GM23338 (cell line): ENCODE data around the gene SIGLEC6. TPM values are rescaled to one million over a fixed set of nuclear protein-coding genes. Genes with fewer than 3 reads are reported as not detected.

Experiments
- ATAC-seq: fragments of 200-7000 bp; cut with Tn5 transposase; 3 replicates; pipeline ENCODE4 v1.9.1; 2020
- DNase-seq: peaks from one replicate; pipeline ENCODE4 v3.0.0-alpha.2; 2015; ENCODE audit warnings: low spot score
- H2AFZ ChIP-seq: fragments of 200-600 bp; sonication (generic); 2 replicates; pipeline ENCODE4 v1.8.0; 2016; ENCODE audit warnings: antibody characterized with exemption, mild to moderate bottlenecking, moderate library complexity
- H3F3A ChIP-seq: fragments of 200-600 bp; sonication (generic); replicated peaks from 2 replicates; pipeline ENCODE4 v1.8.0; 2017; ENCODE audit warnings: antibody characterized with exemption, mixed run types, low read depth
- H3K27ac ChIP-seq: fragments of 200-600 bp; sonication (generic); 2 replicates; pipeline ENCODE4 v1.6.1; 2016; ENCODE audit warnings: low read depth
- H3K27me3 ChIP-seq: fragments of 200-600 bp; sonication (generic); 2 replicates; pipeline ENCODE4 v1.8.0; 2016; ENCODE audit warnings: mild to moderate bottlenecking, mixed run types, moderate library complexity; ENCODE audit not compliant: insufficient read depth
- H3K36me3 ChIP-seq: fragments of 200-600 bp; sonication (generic); 2 replicates; pipeline ENCODE4 v1.8.0; 2016; ENCODE audit warnings: mild to moderate bottlenecking; ENCODE audit not compliant: insufficient read depth
- H3K4me1 ChIP-seq: fragments of 200-600 bp; sonication (generic); 2 replicates; pipeline ENCODE4 v1.8.0; 2016; ENCODE audit warnings: mild to moderate bottlenecking, moderate library complexity; ENCODE audit not compliant: insufficient read depth
- H3K4me2 ChIP-seq: fragments of 200-600 bp; sonication (generic); 2 replicates; pipeline ENCODE4 v1.7.1; 2017; ENCODE audit warnings: mixed run types
- H3K4me3 ChIP-seq: fragments of 200-600 bp; sonication (generic); 2 replicates; pipeline ENCODE4 v1.6.1; 2016; ENCODE audit warnings: mixed run types
- H3K79me2 ChIP-seq: fragments of 200-600 bp; sonication (generic); replicated peaks from 2 replicates; pipeline ENCODE4 v1.8.0; 2017; ENCODE audit warnings: mild to moderate bottlenecking; ENCODE audit not compliant: insufficient read depth
- H3K9me2 ChIP-seq: fragments of 200-600 bp; sonication (generic); 2 replicates; pipeline ENCODE4 v1.8.0; 2017; ENCODE audit not compliant: insufficient read depth
- H4K20me1 ChIP-seq: fragments of 200-600 bp; sonication (generic); replicated peaks from 2 replicates; pipeline ENCODE4 v1.8.0; 2017; ENCODE audit warnings: mild to moderate bottlenecking; ENCODE audit not compliant: insufficient read depth
- H3K27ac Mint-ChIP-seq: 2 replicates; pipeline ENCODE4 v1.8.0; 2020; ENCODE audit warnings: inconsistent platforms, mild to moderate bottlenecking, moderate library complexity, mixed read lengths
- H3K27me3 Mint-ChIP-seq: 3 replicates; pipeline ENCODE4 v1.8.0; 2022; ENCODE audit warnings: low read depth, mild to moderate bottlenecking, moderate library complexity, mixed read lengths, inconsistent platforms; ENCODE audit not compliant: insufficient read depth, poor library complexity
- H3K36me3 Mint-ChIP-seq: 3 replicates; pipeline ENCODE4 v1.8.0; 2021; ENCODE audit warnings: low read depth, mild to moderate bottlenecking, inconsistent platforms, moderate library complexity, mixed read lengths
- H3K4me1 Mint-ChIP-seq: 3 replicates; pipeline ENCODE4 v1.8.0; 2020; ENCODE audit warnings: mild to moderate bottlenecking, inconsistent platforms, mixed read lengths
- H3K4me3 Mint-ChIP-seq: 3 replicates; pipeline ENCODE4 v1.8.0; 2021; ENCODE audit warnings: moderate library complexity, mild to moderate bottlenecking, inconsistent platforms, mixed read lengths
- H3K9me3 Mint-ChIP-seq: 3 replicates; pipeline ENCODE4 v1.8.0; 2020; ENCODE audit warnings: moderate library complexity, mild to moderate bottlenecking, inconsistent platforms, mixed read lengths
- CREB1 ChIP-seq: fragments of 250-450 bp; sonication (Bioruptor Pico); IDR thresholded peaks from 2 replicates; pipeline ENCODE4 v1.5.0; 2020; ENCODE audit warnings: low read depth, mild to moderate bottlenecking, moderate library complexity
- EZH2 ChIP-seq: fragments of 200-600 bp; sonication (generic); IDR thresholded peaks from one replicate; pipeline ENCODE4 v1.8.0; 2017; ENCODE audit warnings: antibody characterized with exemption, mild to moderate bottlenecking, low read depth; ENCODE audit not compliant: unreplicated experiment
- JUNB ChIP-seq: IDR thresholded peaks from one replicate; pipeline ENCODE4 v1.6.1; 2016; ENCODE audit warnings: antibody characterized with exemption; ENCODE audit not compliant: unreplicated experiment
- NANOG ChIP-seq: IDR thresholded peaks from 2 replicates; pipeline ENCODE4 v1.6.1; 2016; ENCODE audit warnings: antibody characterized with exemption, borderline replicate concordance
- polyA plus RNA-seq: library from polyadenylated mRNA; unstranded; fragments of >200 nt; fragmentation: Nextera tagmentation; extraction: Ambion mirVana; gene quantifications from 2 replicates; pipeline ENCODE4 v1.2.1, GENCODE V29; 2016
- total RNA-seq: library from RNA; depleted of rRNA; stranded (reverse); fragments of >200 nt; shearing (Covaris generic); gene quantifications from 2 replicates; pipeline ENCODE4 v1.2.3, GENCODE V29; 2014
- TF ChIP-seq, protein P1 (sequence below): IDR thresholded peaks from one replicate; pipeline ENCODE4 v1.6.1; 2018; ENCODE audit warnings: antibody characterized with exemption; ENCODE audit not compliant: unreplicated experiment
- TF ChIP-seq, protein P2 (sequence below), 2 experiments: fragments of 200-600 bp in 1 of 2; sonication (generic) in 1 of 2; conservative IDR thresholded peaks; 2 replicates each; pipeline versions ENCODE4 v1.5.1 to v1.6.1; 2016 to 2017; ENCODE audit warnings: antibody characterized with exemption in 2 of 2, low read depth in 2 of 2, mild to moderate bottlenecking in 2 of 2, moderate library complexity in 1 of 2
- TF ChIP-seq, protein P3 (sequence below): IDR thresholded peaks from 2 replicates; pipeline ENCODE4 v1.6.1; 2016; ENCODE audit warnings: antibody characterized with exemption

Gene SIGLEC6
- total and polyA plus RNA-seq, 2 experiments from 2014 or later, result 0.76 TPM; not detected in 1

DNA sequence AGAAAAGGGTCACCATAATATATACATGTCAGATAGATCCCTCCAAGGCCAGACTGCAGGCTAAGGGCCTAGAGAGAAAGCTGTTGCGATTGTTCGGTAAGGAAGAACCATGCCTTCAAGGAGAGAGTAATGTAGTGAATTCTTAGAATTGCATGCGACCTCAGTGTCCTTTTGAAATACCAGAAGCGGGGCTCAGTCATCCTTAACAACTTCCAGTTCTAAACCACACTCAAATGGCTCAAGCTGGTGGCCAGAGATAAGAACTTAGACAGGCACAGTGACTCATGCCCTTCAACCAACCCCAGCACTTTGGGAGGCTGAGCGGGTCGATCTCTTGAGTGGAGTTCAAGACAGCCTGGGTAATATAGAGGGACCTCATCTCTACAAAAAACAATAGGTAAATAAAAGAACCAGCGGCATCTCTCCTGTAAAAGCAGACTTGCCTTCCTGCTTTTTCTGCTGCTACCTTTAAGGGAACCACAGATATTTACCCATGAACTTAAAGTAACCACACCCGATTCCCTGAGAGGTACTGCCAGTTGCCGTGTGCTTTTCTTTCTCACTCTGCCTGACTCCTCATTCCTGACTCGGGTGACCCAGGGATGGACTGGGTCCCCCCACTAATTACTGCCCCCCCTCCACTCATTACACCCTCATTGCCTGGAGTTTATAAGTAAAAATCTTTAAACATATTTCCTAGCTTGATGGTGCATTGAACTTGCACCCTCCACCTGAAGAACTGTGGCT lies 15.4 kb upstream of the SIGLEC6 start (continued):
- no peak for TF ChIP-seq CREB1
- TF ChIP-seq, protein P1, sequence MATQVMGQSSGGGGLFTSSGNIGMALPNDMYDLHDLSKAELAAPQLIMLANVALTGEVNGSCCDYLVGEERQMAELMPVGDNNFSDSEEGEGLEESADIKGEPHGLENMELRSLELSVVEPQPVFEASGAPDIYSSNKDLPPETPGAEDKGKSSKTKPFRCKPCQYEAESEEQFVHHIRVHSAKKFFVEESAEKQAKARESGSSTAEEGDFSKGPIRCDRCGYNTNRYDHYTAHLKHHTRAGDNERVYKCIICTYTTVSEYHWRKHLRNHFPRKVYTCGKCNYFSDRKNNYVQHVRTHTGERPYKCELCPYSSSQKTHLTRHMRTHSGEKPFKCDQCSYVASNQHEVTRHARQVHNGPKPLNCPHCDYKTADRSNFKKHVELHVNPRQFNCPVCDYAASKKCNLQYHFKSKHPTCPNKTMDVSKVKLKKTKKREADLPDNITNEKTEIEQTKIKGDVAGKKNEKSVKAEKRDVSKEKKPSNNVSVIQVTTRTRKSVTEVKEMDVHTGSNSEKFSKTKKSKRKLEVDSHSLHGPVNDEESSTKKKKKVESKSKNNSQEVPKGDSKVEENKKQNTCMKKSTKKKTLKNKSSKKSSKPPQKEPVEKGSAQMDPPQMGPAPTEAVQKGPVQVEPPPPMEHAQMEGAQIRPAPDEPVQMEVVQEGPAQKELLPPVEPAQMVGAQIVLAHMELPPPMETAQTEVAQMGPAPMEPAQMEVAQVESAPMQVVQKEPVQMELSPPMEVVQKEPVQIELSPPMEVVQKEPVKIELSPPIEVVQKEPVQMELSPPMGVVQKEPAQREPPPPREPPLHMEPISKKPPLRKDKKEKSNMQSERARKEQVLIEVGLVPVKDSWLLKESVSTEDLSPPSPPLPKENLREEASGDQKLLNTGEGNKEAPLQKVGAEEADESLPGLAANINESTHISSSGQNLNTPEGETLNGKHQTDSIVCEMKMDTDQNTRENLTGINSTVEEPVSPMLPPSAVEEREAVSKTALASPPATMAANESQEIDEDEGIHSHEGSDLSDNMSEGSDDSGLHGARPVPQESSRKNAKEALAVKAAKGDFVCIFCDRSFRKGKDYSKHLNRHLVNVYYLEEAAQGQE, result no peak
- no peak for TF ChIP-seq EZH2
- TF ChIP-seq NANOG, result no peak
- TF ChIP-seq, protein P2, sequence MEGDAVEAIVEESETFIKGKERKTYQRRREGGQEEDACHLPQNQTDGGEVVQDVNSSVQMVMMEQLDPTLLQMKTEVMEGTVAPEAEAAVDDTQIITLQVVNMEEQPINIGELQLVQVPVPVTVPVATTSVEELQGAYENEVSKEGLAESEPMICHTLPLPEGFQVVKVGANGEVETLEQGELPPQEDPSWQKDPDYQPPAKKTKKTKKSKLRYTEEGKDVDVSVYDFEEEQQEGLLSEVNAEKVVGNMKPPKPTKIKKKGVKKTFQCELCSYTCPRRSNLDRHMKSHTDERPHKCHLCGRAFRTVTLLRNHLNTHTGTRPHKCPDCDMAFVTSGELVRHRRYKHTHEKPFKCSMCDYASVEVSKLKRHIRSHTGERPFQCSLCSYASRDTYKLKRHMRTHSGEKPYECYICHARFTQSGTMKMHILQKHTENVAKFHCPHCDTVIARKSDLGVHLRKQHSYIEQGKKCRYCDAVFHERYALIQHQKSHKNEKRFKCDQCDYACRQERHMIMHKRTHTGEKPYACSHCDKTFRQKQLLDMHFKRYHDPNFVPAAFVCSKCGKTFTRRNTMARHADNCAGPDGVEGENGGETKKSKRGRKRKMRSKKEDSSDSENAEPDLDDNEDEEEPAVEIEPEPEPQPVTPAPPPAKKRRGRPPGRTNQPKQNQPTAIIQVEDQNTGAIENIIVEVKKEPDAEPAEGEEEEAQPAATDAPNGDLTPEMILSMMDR (conservative IDR thresholded peaks at IDR 0.05; ENCODE audit: low read depth in 2 of 2), result no peak
- TF ChIP-seq, protein P3, sequence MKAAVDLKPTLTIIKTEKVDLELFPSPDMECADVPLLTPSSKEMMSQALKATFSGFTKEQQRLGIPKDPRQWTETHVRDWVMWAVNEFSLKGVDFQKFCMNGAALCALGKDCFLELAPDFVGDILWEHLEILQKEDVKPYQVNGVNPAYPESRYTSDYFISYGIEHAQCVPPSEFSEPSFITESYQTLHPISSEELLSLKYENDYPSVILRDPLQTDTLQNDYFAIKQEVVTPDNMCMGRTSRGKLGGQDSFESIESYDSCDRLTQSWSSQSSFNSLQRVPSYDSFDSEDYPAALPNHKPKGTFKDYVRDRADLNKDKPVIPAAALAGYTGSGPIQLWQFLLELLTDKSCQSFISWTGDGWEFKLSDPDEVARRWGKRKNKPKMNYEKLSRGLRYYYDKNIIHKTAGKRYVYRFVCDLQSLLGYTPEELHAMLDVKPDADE, result no peak
- no peak for TF ChIP-seq JUNB

DNA sequence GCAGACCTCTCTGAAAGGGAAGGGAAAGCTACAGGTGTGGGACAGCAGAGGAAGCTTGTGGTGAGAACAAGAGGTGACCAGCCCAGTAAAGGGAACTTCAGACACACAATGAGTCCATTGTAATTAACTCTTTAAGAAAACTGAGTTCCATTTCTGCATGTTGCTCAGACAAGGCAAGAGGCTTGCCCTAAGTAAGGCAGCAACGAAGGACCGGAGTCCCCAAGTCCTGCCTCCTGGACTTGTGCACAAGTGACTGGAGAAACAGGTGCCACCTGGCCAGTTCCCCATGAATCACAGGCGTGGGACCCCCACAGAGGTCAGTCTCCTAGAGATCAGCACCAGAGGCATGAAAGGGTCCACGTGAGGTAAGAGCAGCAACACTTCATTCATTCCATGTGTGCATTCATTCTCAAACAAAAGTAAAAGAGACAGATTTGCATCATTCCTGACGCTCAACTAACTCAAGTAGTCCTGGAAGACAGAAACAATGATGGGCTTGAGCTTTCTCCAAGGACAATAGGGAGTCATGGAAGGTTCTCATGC lies 14.7 kb upstream of the SIGLEC6 start:
- no peak overlapping the region for H3K27ac ChIP-seq
- H3K79me2 ChIP-seq, result no peaks in the 10 kb centered on the region
- no peaks in the 10 kb centered on the region for H3K36me3 ChIP-seq
- ATAC-seq (no peak), DNase-seq (no peak)
- H3K4me3 ChIP-seq, result no peak overlapping the region
- Mint-ChIP-seq H3K27me3 (peaks cover 19% of the 10 kb centered on the region), H3K4me1 (no peaks in the 10 kb centered on the region), H3K9me3 (peaks cover 90% of the 10 kb centered on the region), H3K27ac (no peak overlapping the region), H3K36me3 (peaks cover 25% of the 10 kb centered on the region), H3K4me3 (no peak overlapping the region)
- H2AFZ ChIP-seq, result no peak overlapping the region
- no peak overlapping the region for H3K4me2 ChIP-seq
- no peaks in the 10 kb centered on the region for H3K27me3 ChIP-seq
- no peaks in the 10 kb centered on the region for H3K4me1 ChIP-seq
- no peaks in the 10 kb centered on the region for H4K20me1 ChIP-seq
- H3F3A ChIP-seq, result no peaks in the 10 kb centered on the region
- no peaks in the 10 kb centered on the region for H3K9me2 ChIP-seq
- TF ChIP-seq, protein P3, result no peak
- TF ChIP-seq, protein P2 (conservative IDR thresholded peaks at IDR 0.05; ENCODE audit: low read depth in 2 of 2), result no peak
- no peak for TF ChIP-seq CREB1
